ENCODE measurements around the gene OPA1.
A peak's percentile ranks its signal among the peaks of the same experiment; 100 is the strongest.

Gene OPA1

DNA sequence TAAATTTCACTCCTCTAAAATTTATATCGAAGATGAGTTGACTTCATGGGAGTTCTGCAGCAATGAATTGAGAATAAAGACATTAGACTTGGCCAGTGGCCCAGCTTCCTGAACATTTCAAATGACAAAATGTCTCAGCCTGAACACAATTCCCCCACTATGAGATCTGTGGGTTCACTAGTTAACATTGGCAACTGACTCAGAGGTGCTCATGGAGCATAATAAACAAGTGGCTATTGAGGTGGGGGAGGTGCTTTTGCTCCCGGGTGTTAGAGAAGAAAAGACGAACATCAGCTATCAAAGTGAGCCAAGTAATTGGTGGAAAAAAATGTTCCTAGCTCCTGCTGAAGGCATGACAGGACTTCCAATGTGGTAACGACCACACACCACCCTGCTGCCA, 44.6 kb upstream of the OPA1 start:
- H3K27me3 ChIP-seq (ENCODE audit: control insufficient read depth, insufficient read depth, low read length): no peaks in the 10 kb centered on the region
- H3K36me3 ChIP-seq (ENCODE audit: control insufficient read depth, insufficient read depth, low read length): peaks cover 3% of the 10 kb centered on the region
- H3K27ac ChIP-seq: no peak overlapping the region
- TF ChIP-seq, protein P1, sequence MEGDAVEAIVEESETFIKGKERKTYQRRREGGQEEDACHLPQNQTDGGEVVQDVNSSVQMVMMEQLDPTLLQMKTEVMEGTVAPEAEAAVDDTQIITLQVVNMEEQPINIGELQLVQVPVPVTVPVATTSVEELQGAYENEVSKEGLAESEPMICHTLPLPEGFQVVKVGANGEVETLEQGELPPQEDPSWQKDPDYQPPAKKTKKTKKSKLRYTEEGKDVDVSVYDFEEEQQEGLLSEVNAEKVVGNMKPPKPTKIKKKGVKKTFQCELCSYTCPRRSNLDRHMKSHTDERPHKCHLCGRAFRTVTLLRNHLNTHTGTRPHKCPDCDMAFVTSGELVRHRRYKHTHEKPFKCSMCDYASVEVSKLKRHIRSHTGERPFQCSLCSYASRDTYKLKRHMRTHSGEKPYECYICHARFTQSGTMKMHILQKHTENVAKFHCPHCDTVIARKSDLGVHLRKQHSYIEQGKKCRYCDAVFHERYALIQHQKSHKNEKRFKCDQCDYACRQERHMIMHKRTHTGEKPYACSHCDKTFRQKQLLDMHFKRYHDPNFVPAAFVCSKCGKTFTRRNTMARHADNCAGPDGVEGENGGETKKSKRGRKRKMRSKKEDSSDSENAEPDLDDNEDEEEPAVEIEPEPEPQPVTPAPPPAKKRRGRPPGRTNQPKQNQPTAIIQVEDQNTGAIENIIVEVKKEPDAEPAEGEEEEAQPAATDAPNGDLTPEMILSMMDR (IDR thresholded peaks at IDR 0.05): no peak
- H3K4me2 ChIP-seq (ENCODE audit: low read length): peak overlapping the region; percentile 31
- H3K4me1 ChIP-seq: peaks cover 17% of the 10 kb centered on the region
- peaks cover 28% of the 10 kb centered on the region for H3K79me2 ChIP-seq
- no peak overlapping the region for H3K9ac ChIP-seq
- H3K9me3 ChIP-seq (ENCODE audit: control insufficient read depth, low read length): no peaks in the 10 kb centered on the region
- no peak overlapping the region for H3K4me3 ChIP-seq (ENCODE audit: low read depth, low read length)
- H2AFZ ChIP-seq: no peak overlapping the region

DNA sequence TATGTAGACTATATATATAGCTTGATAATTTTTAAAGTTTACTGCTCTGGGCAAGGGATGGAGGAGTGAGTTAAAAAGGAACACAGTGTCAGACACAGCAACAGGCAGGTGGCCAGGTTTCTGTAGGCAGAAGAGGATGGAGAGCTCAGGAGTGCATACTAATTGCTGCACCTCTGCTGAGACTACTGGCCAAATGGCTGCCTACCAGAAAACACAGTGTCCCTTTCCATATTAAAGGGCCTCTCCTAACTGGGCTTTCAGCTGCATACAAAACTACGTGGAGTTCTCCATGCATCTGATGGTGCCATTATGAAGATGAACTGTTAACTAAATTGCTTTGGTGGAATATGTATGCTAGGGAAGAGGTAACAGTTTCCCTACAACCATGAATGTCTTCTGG, 40.1 kb upstream of the OPA1 start:
- TF ChIP-seq, protein P1 (IDR thresholded peaks at IDR 0.05): no peak
- Histone ChIP-seq H3K36me3 (ENCODE audit: control insufficient read depth, insufficient read depth, low read length) (no peaks in the 10 kb centered on the region), H3K9ac (no peak overlapping the region), H3K27me3 (ENCODE audit: control insufficient read depth, insufficient read depth, low read length) (no peaks in the 10 kb centered on the region), H3K27ac (peak overlapping the region; percentile 88), H3K9me3 (ENCODE audit: control insufficient read depth, low read length) (no peaks in the 10 kb centered on the region), H2AFZ (no peak overlapping the region), H3K4me3 (ENCODE audit: low read depth, low read length) (peak overlapping the region; percentile 82), H3K4me2 (ENCODE audit: low read length) (peak overlapping the region; percentile 65), H3K4me1 (peaks cover 5% of the 10 kb centered on the region), H3K79me2 (peaks cover 26% of the 10 kb centered on the region)

DNA sequence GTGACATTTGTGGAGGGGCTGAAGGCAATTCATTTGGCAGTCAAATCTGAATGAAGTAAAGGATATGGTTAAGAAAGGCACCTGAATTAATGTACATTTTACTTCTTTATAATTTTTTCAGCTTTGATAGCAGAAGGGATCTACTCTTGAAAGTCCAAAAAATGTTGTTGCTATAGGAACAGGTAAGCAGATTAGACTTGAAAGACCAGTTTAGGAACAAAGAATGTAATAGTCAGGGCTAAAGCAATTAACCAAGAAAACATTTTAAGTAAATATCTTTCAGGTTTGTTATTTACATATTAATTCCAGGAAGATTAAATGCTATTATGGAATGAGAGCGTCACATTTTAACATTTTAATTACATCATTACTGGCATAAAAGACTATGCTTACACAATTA, 39.4 kb upstream of the OPA1 start:
- TF ChIP-seq, protein P1 (IDR thresholded peaks at IDR 0.05): no peak
- no peak overlapping the region for H3K9ac ChIP-seq
- H3K27ac ChIP-seq: peak overlapping the region; percentile 88
- H3K9me3 ChIP-seq (ENCODE audit: control insufficient read depth, low read length): no peaks in the 10 kb centered on the region
- H3K4me2 ChIP-seq (ENCODE audit: low read length): peak overlapping the region; percentile 65
- H3K27me3 ChIP-seq (ENCODE audit: control insufficient read depth, insufficient read depth, low read length): no peaks in the 10 kb centered on the region
- peaks cover 5% of the 10 kb centered on the region for H3K4me1 ChIP-seq
- H3K36me3 ChIP-seq (ENCODE audit: control insufficient read depth, insufficient read depth, low read length): no peaks in the 10 kb centered on the region
- peaks cover 26% of the 10 kb centered on the region for H3K79me2 ChIP-seq
- peak overlapping the region; percentile 82 for H3K4me3 ChIP-seq (ENCODE audit: low read depth, low read length)
- no peak overlapping the region for H2AFZ ChIP-seq

DNA sequence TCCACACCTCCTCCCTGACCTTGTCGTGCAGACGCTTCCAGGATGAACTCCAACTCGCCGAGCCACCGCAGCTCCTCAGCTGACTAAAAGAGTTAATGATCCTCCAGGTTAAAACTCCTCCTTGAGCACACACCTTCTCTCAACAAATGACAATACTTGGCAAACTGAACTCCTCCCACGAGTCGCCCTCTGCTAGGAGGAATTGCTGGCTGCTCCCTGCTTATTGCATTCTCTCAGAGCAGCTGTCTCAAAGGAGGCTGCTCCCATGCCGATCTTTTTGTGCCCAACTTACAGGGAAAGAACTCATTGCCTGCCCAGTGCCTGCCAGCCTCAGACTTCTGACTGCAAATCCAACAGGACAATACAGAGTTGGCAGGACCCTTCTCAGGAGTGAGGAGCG, 38.2 kb upstream of the OPA1 start, which contains the start of gene ATP13A4:
Gene ATP13A4, minus strand, starts transcription at position 85 of the 400 bp plus-strand sequence. CDS start 96 bp downstream, outside the sequence.
- peak within 1 kb of the TSS; percentile 65 for H3K4me2 ChIP-seq (ENCODE audit: low read length)
- peaks cover 26% of the 10 kb centered on the region for H3K79me2 ChIP-seq
- H3K9me3 ChIP-seq (ENCODE audit: control insufficient read depth, low read length): no peaks in the 10 kb centered on the region
- H3K9ac ChIP-seq: peak within 1 kb of the TSS; percentile 1
- peak within 1 kb of the TSS; percentile 82 for H3K4me3 ChIP-seq (ENCODE audit: low read depth, low read length)
- H3K27ac ChIP-seq: peak within 1 kb of the TSS; percentile 88
- peaks cover 10% of the 10 kb centered on the region for H3K4me1 ChIP-seq
- H3K27me3 ChIP-seq (ENCODE audit: control insufficient read depth, insufficient read depth, low read length): no peaks in the 10 kb centered on the region
- TF ChIP-seq, protein P1 (IDR thresholded peaks at IDR 0.05): no peak
- H3K36me3 ChIP-seq (ENCODE audit: control insufficient read depth, insufficient read depth, low read length): no peaks in the 10 kb centered on the region
- peak within 1 kb of the TSS; percentile 77 for H2AFZ ChIP-seq

DNA sequence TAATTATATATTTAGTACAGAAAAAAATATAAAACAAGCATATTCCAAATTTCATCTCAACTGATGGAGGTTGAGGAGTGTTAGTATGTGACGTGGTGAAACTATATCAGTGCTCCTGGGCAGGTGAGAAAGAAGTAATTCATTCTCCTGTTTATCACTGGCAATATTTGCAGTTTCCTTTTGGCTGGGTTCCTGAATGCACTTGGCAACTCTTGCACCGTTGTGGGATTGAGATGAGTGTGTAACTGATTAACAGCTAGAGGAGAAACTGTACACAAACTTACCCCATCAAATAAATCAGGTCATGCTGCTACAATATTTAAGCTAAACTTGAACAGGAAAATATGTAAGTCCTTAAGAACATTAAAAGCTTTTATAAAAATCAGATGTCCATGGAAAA, 36.2 kb upstream of the OPA1 start:
- Histone ChIP-seq H3K4me3 (ENCODE audit: low read depth, low read length) (peak overlapping the region; percentile 18), H3K9ac (no peak overlapping the region), H3K4me2 (ENCODE audit: low read length) (peak overlapping the region; percentile 25), H3K9me3 (ENCODE audit: control insufficient read depth, low read length) (no peaks in the 10 kb centered on the region), H3K4me1 (peaks cover 18% of the 10 kb centered on the region), H3K27ac (no peak overlapping the region), H3K79me2 (peaks cover 13% of the 10 kb centered on the region), H3K27me3 (ENCODE audit: control insufficient read depth, insufficient read depth, low read length) (no peaks in the 10 kb centered on the region), H3K36me3 (ENCODE audit: control insufficient read depth, insufficient read depth, low read length) (no peaks in the 10 kb centered on the region), H2AFZ (no peak overlapping the region)
- TF ChIP-seq, protein P1 (IDR thresholded peaks at IDR 0.05): no peak
